ENCODE data around the gene AGPAT3.

- TF ChIP-seq, protein P1, sequence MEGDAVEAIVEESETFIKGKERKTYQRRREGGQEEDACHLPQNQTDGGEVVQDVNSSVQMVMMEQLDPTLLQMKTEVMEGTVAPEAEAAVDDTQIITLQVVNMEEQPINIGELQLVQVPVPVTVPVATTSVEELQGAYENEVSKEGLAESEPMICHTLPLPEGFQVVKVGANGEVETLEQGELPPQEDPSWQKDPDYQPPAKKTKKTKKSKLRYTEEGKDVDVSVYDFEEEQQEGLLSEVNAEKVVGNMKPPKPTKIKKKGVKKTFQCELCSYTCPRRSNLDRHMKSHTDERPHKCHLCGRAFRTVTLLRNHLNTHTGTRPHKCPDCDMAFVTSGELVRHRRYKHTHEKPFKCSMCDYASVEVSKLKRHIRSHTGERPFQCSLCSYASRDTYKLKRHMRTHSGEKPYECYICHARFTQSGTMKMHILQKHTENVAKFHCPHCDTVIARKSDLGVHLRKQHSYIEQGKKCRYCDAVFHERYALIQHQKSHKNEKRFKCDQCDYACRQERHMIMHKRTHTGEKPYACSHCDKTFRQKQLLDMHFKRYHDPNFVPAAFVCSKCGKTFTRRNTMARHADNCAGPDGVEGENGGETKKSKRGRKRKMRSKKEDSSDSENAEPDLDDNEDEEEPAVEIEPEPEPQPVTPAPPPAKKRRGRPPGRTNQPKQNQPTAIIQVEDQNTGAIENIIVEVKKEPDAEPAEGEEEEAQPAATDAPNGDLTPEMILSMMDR (IDR thresholded peaks at IDR 0.05), result no peak
- TF ChIP-seq CHD2 (IDR thresholded peaks at IDR 0.05; ENCODE audit: low read length, partially characterized antibody) (no peak), EHMT2 (IDR thresholded peaks at IDR 0.05; ENCODE audit: low read depth) (no peak), PHF8 (IDR thresholded peaks at IDR 0.05; ENCODE audit: borderline replicate concordance, low read depth) (no peak), JUN (IDR thresholded peaks at IDR 0.05) (no peak), POLR2A (IDR thresholded peaks at IDR 0.05; ENCODE audit: low read length) (no peak), EP300 (IDR thresholded peaks at IDR 0.05) (no peak), ZC3H11A (IDR thresholded peaks at IDR 0.05) (no peak), JUNB (IDR thresholded peaks at IDR 0.05) (no peak), SREBF2 (IDR thresholded peaks at IDR 0.05) (no peak)
- TF ChIP-seq, protein P2, sequence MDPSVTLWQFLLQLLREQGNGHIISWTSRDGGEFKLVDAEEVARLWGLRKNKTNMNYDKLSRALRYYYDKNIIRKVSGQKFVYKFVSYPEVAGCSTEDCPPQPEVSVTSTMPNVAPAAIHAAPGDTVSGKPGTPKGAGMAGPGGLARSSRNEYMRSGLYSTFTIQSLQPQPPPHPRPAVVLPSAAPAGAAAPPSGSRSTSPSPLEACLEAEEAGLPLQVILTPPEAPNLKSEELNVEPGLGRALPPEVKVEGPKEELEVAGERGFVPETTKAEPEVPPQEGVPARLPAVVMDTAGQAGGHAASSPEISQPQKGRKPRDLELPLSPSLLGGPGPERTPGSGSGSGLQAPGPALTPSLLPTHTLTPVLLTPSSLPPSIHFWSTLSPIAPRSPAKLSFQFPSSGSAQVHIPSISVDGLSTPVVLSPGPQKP (IDR thresholded peaks at IDR 0.05; ENCODE audit: low read depth, low read length), result no peak
These were observed 64.4 kb downstream of the AGPAT3 start for GRCh38 chr21:43929217-43929971.
